ENCODE measurements around the gene CAMKV. TPM values are rescaled to one million over a fixed set of nuclear protein-coding genes. Genes with fewer than 3 reads are reported as not detected.

Gene CAMKV
- total and polyA plus RNA-seq, 2 of the 8 experiments (the other 6 are each of a cell fraction or from before 2014, with no cell fraction given) = 56.3 to 66.4 TPM

GRCh38 chr3:49910409-49911123 is 40.9 kb upstream of the CAMKV start (continued):
- TF ChIP-seq SP4 (IDR thresholded peaks at IDR 0.05; ENCODE audit: low read length) (no peak), CHD7 (IDR thresholded peaks at IDR 0.05; ENCODE audit: insufficient replicate concordance, low read length) (no peak), KDM5A (IDR thresholded peaks at IDR 0.05; ENCODE audit: low read length) (no peak), EZH2 (IDR thresholded peaks at IDR 0.05; ENCODE audit: low read depth, low read length, severe bottlenecking) (peak; percentile 33), POLR2AphosphoS5 (IDR thresholded peaks at IDR 0.05; ENCODE audit: low read depth, low read length) (peak; percentile 42; the same call in 1 of the 2 replicates), SIRT6 (IDR thresholded peaks at IDR 0.05; ENCODE audit: low read length) (no peak), CREB1 (IDR thresholded peaks at IDR 0.05) (peak; percentile 34; the same call in 1 of the 2 replicates), KDM4A (IDR thresholded peaks at IDR 0.05; ENCODE audit: low read depth, low read length, severe bottlenecking) (peak; percentile 51), YY1 (IDR thresholded peaks at IDR 0.05; ENCODE audit: low read depth, low read length) (peak; percentile 48; the same call in 1 of the 2 replicates), FOSL1 (IDR thresholded peaks at IDR 0.05; ENCODE audit: insufficient read depth, low read depth, low read length) (no peak), GABPA (IDR thresholded peaks at IDR 0.05; ENCODE audit: borderline replicate concordance, insufficient read depth, low read length) (no peak)
